Pancreas (tissue), 10 donors: ENCODE results near the gene TRIM28. TPM values are rescaled to one million over a fixed set of nuclear protein-coding genes. Genes with fewer than 3 reads are reported as not detected.

ENCODE experiments used
- ATAC-seq, 4 donors: fragments of 200-7000 bp; cut with Tn5 transposase; one replicate each; pipeline versions ENCODE4 v1.8.0 to v1.9.1; 2020; ENCODE audit warnings: mild to moderate bottlenecking in 4 of 4, moderate library complexity in 4 of 4
- DNase-seq, 6 donors: peaks; one replicate each; pipeline ENCODE4 v3.0.0-alpha.2; 2020
- FAIRE-seq: peaks from 2 replicates; lab custom pipeline; 2012; peaks lifted over from hg19 to GRCh38; lab: Jason Lieb, UNC
- H3K27ac ChIP-seq, 4 donors: fragments of 200-600 bp; sonication (generic); 1 replicate in 3 of 4; 2 replicates in 1 of 4; pipeline versions ENCODE4 v1.5.0 to v1.8.0; 2020
- H3K27me3 ChIP-seq, 4 donors: fragments of 200-600 bp; one replicate each; pipeline ENCODE4 v1.8.0; 2021
- H3K36me3 ChIP-seq, 3 donors: fragments of 200-600 bp; sonication (generic) in 1 of 3; one replicate each; pipeline versions ENCODE4 v1.5.0 to v1.8.0; 2020 to 2021
- H3K4me1 ChIP-seq, 3 donors: fragments of 200-600 bp; one replicate each; pipeline ENCODE4 v1.8.0; 2021
- H3K4me3 ChIP-seq, 4 donors: fragments of 200-600 bp; sonication (generic) in 2 of 4; one replicate each; pipeline versions ENCODE4 v1.5.0 to v1.8.0; 2020 to 2021
- H3K9me3 ChIP-seq, 4 donors: fragments of 200-600 bp; one replicate each; pipeline ENCODE4 v1.8.0; 2021
- CTCF ChIP-seq, 4 donors: fragments of 200-600 bp; sonication (generic) in 3 of 4; IDR thresholded peaks; one replicate each; pipeline versions ENCODE4 v1.5.0 to v1.8.0; 2021; ENCODE audit warnings: antibody characterized with exemption in 4 of 4
- WGBS, 2 donors: extraction: QIAGEN DNeasy Blood & Tissue Kit; methylation state at CpG; one replicate each; pipeline ENCODE4 v1.1.7; 2013; 5-methylcytosine and 5-hydroxymethylcytosine counted together
- intact Hi-C, 3 donors: fragments of 100-400 bp; cut with DNase I; formaldehyde crosslinking; loops; one replicate each; pipeline versions ENCODE4 v1.11.1 to v1.14.2; 2022
- polyA plus RNA-seq, 2 donors: library from polyadenylated mRNA; stranded (reverse); fragments of 200-250 nt; gene quantifications; one replicate each; pipeline ENCODE4 v1.2.3, GENCODE V29; 2013
- total RNA-seq, 6 donors: library from RNA; stranded (reverse); fragmentation: NEBNext Ultra II Directional in 4 of 6; extraction: Animal tissue kit (Norgen Biotek cat#: 25700) in 4 of 6; gene quantifications; one replicate each; pipeline versions ENCODE4 v1.2.1 to v1.2.4, GENCODE V29; 2021 to 2023
- donor health status: healthy with polysubstance abuse.
- donor health status: DM: no; HTN: no; CAD: no; lungs with moderate emphysema.
- donor health status: DM: no; HTN: no; CAD: no.
- donor health status: control.
- donor health status: control.
- donor health status: Bipolar disorder and iron deficiency.
- donor health status: DM: yes; HTN: yes; CAD: no.
- donor health status: DM: no; HTN: no; CAD: no.
- donor health status: DM: no; HTN: no; CAD: no.
- donor health status: DM: yes; HTN: yes; CAD: no.

Gene TRIM28
- total and polyA plus RNA-seq, 8 donors: 128 to 212 (median 190) TPM

- DNase-seq (no peak), FAIRE-seq (no peak), ATAC-seq (no peak)
- Histone ChIP-seq H3K27me3 (no peaks in the 10 kb centered on the region), H3K27ac (no peak overlapping the region), H3K4me3 (no peak overlapping the region), H3K4me1 (peaks cover 0 to 25% (median 14%) of the 10 kb centered on the region in 3 donors), H3K9me3 (no peaks in the 10 kb centered on the region), H3K36me3 (peaks cover 11 to 52% (median 29%) of the 10 kb centered on the region in 3 donors)
- intact Hi-C loops: no loop called here
- 91 to 95% methylated on average over 11 to 13 of the region's 13 CpGs for WGBS, 2 donors
- no peak for TF ChIP-seq CTCF (IDR thresholded peaks at IDR 0.05)
These were observed 6.7 kb downstream of the TRIM28 start for GRCh38 chr19:58550362-58551122.

- no peak for TF ChIP-seq CTCF (IDR thresholded peaks at IDR 0.05)
- intact Hi-C loops: no loop called here
- no peak overlapping the region for H3K27ac ChIP-seq
- no peak for DNase-seq
- H3K9me3 ChIP-seq: no peaks in the 10 kb centered on the region
- H3K4me3 ChIP-seq: no peak overlapping the region
- H3K4me1 ChIP-seq: peaks cover 0 to 22% (median 13%) of the 10 kb centered on the region in 3 donors
- H3K27me3 ChIP-seq: no peaks in the 10 kb centered on the region
- no peak for FAIRE-seq
- peaks cover 11 to 54% (median 29%) of the 10 kb centered on the region in 3 donors for H3K36me3 ChIP-seq
- no peak for ATAC-seq
- 25 to 26% methylated on average over 1 of the region's 1 CpG for WGBS, 2 donors
These were observed 7.2 kb downstream of the TRIM28 start for GRCh38 chr19:58551123-58551497.

GRCh38 chr19:58551577-58552471 lies 8.0 kb downstream of the TRIM28 start:
- Histone ChIP-seq H3K27me3 (no peaks in the 10 kb centered on the region), H3K4me1 (peaks cover 5 to 19% (median 8%) of the 10 kb centered on the region in 3 donors), H3K4me3 (no peak overlapping the region), H3K9me3 (no peaks in the 10 kb centered on the region), H3K36me3 (peaks cover 11 to 61% (median 29%) of the 10 kb centered on the region in 3 donors), H3K27ac (no peak overlapping the region)
- no peak for TF ChIP-seq CTCF (IDR thresholded peaks at IDR 0.05)
- peak in 1 of 6 donors; percentile 22 for DNase-seq
- no peak for FAIRE-seq
- intact Hi-C loops: no loop called here
- no peak for ATAC-seq
- 91 to 92% methylated on average over 18 of the region's 18 CpGs for WGBS, 2 donors

- ATAC-seq: no peak
- 83 to 89% methylated on average over 2 of the region's 2 CpGs for WGBS, 2 donors
These were observed 8.8 kb downstream of the TRIM28 start for GRCh38 chr19:58552655-58553054.

More at GRCh38 chr19:58552655-58553054, 8.8 kb downstream of the TRIM28 start:
- TF ChIP-seq CTCF (IDR thresholded peaks at IDR 0.05): no peak
- Histone ChIP-seq H3K9me3 (no peaks in the 10 kb centered on the region), H3K4me1 (peaks cover 11 to 24% (median 13%) of the 10 kb centered on the region in 3 donors), H3K4me3 (no peak overlapping the region), H3K27me3 (no peaks in the 10 kb centered on the region), H3K27ac (no peak overlapping the region), H3K36me3 (peaks cover 11 to 55% (median 27%) of the 10 kb centered on the region in 3 donors)
- no peak for DNase-seq
- intact Hi-C loops: no loop called here
- FAIRE-seq: no peak
